ENCODE data around the gene CYP2A7.

The CYP2A7 gene

GRCh38 chr19:40862785-40863184, 19.2 kb downstream of the CYP2A7 start (continued):
- no peak for TF ChIP-seq BCL6B (tag by site-specific recombination; IDR thresholded peaks at IDR 0.05)
- TF ChIP-seq MYNN (tag by site-specific recombination; IDR thresholded peaks at IDR 0.05; ENCODE audit: borderline replicate concordance) = no peak
- TF ChIP-seq ZSCAN16 (tag by site-specific recombination; IDR thresholded peaks at IDR 0.05) = no peak
- no peak for TF ChIP-seq SALL2 (tag by site-specific recombination; IDR thresholded peaks at IDR 0.05; ENCODE audit: borderline replicate concordance)
- TF ChIP-seq PRDM1 (tag by site-specific recombination; IDR thresholded peaks at IDR 0.05) = no peak
- peak; percentile 63 for TF ChIP-seq SCRT2 (tag by site-specific recombination; IDR thresholded peaks at IDR 0.05)
- TF ChIP-seq, protein P1, sequence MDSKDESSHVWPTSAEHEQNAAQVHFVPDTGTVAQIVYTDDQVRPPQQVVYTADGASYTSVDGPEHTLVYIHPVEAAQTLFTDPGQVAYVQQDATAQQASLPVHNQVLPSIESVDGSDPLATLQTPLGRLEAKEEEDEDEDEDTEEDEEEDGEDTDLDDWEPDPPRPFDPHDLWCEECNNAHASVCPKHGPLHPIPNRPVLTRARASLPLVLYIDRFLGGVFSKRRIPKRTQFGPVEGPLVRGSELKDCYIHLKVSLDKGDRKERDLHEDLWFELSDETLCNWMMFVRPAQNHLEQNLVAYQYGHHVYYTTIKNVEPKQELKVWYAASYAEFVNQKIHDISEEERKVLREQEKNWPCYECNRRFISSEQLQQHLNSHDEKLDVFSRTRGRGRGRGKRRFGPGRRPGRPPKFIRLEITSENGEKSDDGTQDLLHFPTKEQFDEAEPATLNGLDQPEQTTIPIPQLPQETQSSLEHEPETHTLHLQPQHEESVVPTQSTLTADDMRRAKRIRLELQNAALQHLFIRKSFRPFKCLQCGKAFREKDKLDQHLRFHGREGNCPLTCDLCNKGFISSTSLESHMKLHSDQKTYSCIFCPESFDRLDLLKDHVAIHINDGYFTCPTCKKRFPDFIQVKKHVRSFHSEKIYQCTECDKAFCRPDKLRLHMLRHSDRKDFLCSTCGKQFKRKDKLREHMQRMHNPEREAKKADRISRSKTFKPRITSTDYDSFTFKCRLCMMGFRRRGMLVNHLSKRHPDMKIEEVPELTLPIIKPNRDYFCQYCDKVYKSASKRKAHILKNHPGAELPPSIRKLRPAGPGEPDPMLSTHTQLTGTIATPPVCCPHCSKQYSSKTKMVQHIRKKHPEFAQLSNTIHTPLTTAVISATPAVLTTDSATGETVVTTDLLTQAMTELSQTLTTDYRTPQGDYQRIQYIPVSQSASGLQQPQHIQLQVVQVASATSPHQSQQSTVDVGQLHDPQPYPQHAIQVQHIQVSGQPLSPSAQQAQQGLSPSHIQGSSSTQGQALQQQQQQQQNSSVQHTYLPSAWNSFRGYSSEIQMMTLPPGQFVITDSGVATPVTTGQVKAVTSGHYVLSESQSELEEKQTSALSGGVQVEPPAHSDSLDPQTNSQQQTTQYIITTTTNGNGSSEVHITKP (tag by site-specific recombination; IDR thresholded peaks at IDR 0.05) = peak; percentile 28; the same call in 1 of the 2 replicates
- TF ChIP-seq ZNF112 (tag by site-specific recombination; IDR thresholded peaks at IDR 0.05) = no peak
- TF ChIP-seq, protein P2, sequence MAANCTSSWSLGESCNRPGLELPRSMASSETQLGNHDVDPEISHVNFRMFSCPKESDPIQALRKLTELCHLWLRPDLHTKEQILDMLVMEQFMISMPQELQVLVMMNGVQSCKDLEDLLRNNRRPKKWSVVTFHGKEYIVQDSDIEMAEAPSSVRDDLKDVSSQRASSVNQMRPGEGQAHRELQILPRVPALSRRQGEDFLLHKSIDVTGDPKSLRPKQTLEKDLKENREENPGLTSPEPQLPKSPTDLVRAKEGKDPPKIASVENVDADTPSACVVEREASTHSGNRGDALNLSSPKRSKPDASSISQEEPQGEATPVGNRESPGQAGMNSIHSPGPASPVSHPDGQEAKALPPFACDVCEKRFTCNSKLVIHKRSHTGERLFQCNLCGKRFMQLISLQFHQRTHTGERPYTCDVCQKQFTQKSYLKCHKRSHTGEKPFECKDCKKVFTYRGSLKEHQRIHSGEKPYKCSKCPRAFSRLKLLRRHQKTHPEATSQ (tag by site-specific recombination; IDR thresholded peaks at IDR 0.05) = no peak
- no peak for TF ChIP-seq ZNF610 (tag by site-specific recombination; IDR thresholded peaks at IDR 0.05; ENCODE audit: borderline replicate concordance)
- no peak for TF ChIP-seq ZNF391 (tag by site-specific recombination; IDR thresholded peaks at IDR 0.05; ENCODE audit: borderline replicate concordance, low read depth)
- no peak for TF ChIP-seq ZNF670 (tag by site-specific recombination; IDR thresholded peaks at IDR 0.05; ENCODE audit: low read depth)
- no peak for TF ChIP-seq ZNF433 (tag by site-specific recombination; IDR thresholded peaks at IDR 0.05; ENCODE audit: low read depth)
- TF ChIP-seq ZBTB21 (tag by site-specific recombination; IDR thresholded peaks at IDR 0.05) = no peak
- TF ChIP-seq KLF8 (tag by site-specific recombination; IDR thresholded peaks at IDR 0.05) = 0 out of 2 replicates have a peak, but pooled peaks have one; percentile 12
- 0 out of 2 replicates have a peak, but pooled peaks have one; percentile 24 for TF ChIP-seq ZSCAN30 (tag by site-specific recombination; IDR thresholded peaks at IDR 0.05)
- peak; percentile 32 for TF ChIP-seq GLIS1 (tag by site-specific recombination; IDR thresholded peaks at IDR 0.05)
- TF ChIP-seq ZNF510 (tag by site-specific recombination; IDR thresholded peaks at IDR 0.05; ENCODE audit: insufficient replicate concordance) = no peak
- TF ChIP-seq ZBTB8A (tag by site-specific recombination; IDR thresholded peaks at IDR 0.05) = no peak
- no peak for TF ChIP-seq YY2 (tag by site-specific recombination; IDR thresholded peaks at IDR 0.05)
- TF ChIP-seq TSHZ1 (tag by site-specific recombination; IDR thresholded peaks at IDR 0.05; ENCODE audit: borderline replicate concordance) = peak; percentile 18; the same call in 1 of the 2 replicates
- TF ChIP-seq ZBTB20 (tag by site-specific recombination; IDR thresholded peaks at IDR 0.05) = peak; percentile 65
- no peak for TF ChIP-seq ZNF514 (tag by site-specific recombination; IDR thresholded peaks at IDR 0.05)
- TF ChIP-seq HOXD13 (CRISPR knock-in tag; IDR thresholded peaks at IDR 0.05; ENCODE audit: borderline replicate concordance) = no peak
- TF ChIP-seq, protein P3, sequence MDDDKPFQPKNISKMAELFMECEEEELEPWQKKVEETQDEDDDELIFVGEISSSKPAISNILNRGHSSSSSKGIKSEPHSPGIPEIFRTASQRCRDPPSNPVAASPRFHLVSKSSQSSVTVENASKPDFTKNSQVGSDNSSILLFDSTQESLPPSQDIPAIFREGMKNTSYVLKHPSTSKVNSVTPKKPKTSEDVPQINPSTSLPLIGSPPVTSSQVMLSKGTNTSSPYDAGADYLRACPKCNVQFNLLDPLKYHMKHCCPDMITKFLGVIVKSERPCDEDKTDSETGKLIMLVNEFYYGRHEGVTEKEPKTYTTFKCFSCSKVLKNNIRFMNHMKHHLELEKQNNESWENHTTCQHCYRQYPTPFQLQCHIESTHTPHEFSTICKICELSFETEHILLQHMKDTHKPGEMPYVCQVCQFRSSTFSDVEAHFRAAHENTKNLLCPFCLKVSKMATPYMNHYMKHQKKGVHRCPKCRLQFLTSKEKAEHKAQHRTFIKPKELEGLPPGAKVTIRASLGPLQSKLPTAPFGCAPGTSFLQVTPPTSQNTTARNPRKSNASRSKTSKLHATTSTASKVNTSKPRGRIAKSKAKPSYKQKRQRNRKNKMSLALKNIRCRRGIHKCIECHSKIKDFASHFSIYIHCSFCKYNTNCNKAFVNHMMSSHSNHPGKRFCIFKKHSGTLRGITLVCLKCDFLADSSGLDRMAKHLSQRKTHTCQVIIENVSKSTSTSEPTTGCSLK (tag by site-specific recombination; IDR thresholded peaks at IDR 0.05) = no peak
- 0 out of 2 replicates have a peak, but pooled peaks have one; percentile 31 for TF ChIP-seq ZNF335 (tag by site-specific recombination; conservative IDR thresholded peaks at IDR 0.05)
- peak; percentile 67; the same call in 1 of the 2 replicates for TF ChIP-seq MZF1 (tag by site-specific recombination; IDR thresholded peaks at IDR 0.05; ENCODE audit: borderline replicate concordance)
- no peak for TF ChIP-seq ZNF223 (tag by site-specific recombination; IDR thresholded peaks at IDR 0.05)
